AG08395 (cell line): Measurements from ENCODE around the gene NR2E1.

ENCODE experiments used
- DNase-seq: peaks from one replicate; pipeline ENCODE4 v3.0.0; 2012; ENCODE audit warnings: mixed read lengths, low spot score

Gene NR2E1

GRCh38 chr6:108156180-108156937 is 9.5 kb upstream of the NR2E1 start:
- DNase-seq: no peak

DNA sequence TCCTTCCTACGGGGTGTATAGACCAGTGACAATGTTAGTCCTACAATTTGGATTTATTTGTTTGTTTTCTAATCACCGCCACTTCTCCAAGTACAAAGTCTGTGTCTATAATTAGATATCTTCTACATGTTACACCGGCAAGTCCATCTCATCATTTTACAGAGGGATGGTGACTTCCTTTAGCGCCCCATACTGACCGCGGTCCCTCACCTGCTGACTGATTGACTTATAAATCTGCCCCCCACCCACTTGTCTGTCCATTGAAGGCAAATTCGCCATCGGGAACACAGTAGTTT is 8.9 kb upstream of the NR2E1 start:
- no peak for DNase-seq

- no peak for DNase-seq
Measured at GRCh38 chr6:108157234-108157980, 8.4 kb upstream of the NR2E1 start.

GRCh38 chr6:108157981-108158525 is 7.8 kb upstream of the NR2E1 start:
- no peak for DNase-seq

DNA sequence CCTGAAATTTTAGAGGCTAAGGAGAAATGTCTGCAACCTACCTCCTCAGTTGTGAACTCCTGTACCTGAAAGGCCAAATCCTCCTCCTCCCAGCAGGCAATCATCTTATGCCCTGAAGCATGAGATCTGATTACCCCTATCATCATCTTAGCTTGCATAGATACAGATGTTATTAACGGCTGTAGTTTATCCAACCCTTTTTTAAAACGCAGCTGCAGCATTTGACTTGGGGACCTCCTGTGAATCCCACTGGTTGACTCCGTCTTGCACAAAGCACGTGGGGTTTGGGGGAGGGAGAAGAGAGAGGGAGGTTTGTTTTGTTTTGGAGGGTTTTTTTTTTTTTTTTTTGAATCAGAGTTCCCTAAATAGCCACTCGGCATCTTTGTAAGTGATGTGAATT is 5.8 kb upstream of the NR2E1 start:
- no peak for DNase-seq

- DNase-seq: no peak
Measured at GRCh38 chr6:108161724-108162282, 4.0 kb upstream of the NR2E1 start.

DNA sequence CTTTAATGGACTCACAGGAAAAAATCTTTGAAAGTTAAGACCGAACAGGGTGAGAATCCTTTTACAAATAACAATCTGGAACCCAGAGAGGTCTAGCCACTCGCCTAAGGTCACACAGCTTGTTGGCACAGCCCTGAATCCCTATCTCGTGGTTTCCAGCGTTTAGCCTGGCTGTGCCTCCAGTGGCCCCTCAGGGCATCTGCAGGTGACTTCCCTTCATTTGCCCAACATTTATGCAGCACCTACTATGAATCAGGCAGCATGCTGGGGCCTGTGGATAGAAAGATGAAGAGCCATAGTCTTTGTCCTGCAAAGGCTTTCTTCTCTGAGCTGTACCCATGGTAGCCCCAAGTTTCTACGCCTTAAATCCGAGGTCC is 2.6 kb upstream of the NR2E1 start:
- no peak for DNase-seq

DNA sequence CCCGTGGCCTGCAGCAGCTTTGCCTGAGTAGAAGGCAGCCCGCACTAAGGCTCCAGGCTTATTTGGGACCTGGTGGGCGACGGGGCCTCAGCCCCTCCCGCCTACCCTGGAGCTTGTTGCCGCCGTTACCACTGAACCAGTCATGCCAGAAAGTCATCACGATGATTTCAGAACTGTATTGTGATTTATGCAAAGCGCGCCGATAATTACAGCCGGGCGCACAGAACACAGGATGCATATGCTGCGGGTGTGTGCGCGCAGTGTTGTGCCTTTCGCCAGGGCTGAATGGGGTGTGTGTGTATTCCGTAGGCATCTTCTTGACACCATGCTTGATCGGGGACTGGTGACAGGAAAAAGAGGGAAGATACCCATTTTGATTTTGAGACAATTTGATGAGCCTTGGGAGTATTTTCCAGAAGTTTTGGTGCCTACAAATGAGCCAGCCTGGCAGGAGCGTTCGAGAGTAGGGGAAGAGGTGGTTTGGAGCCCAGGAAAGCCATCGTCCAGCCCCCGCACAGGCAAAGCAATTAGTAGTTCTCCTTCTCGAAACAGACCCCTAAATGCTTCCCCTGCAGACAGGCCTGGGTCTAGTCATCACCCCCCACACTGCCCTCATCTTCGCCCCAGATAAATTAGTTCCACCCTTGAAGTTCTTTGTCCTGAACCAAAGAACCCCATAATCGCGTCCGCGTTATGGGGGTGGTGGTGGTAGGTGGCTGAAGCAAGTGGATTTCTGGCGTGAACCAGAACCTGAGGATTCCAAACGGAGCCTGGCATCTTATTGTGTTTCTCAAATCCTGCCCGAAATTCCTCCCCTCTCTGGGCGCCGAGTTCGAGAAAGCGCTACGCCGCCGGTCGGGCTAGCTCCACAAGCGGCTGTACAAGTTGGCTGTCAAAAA is 1.9 kb upstream of the NR2E1 start:
- no peak for DNase-seq

DNA sequence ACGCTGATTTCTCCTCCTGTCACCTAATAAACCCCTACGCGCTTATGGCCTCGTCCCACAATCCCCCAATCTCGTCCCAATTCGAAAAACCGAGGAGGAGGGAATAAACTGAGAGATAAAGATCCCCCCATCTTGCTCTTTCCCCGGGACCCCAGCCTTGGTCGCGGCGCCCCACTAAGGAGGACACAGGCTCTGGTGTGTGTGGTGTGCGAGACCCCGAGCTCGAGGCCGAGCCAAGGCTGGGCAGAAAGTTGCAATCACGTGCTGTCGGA is 1.3 kb upstream of the NR2E1 start:
- DNase-seq: no peak

DNA sequence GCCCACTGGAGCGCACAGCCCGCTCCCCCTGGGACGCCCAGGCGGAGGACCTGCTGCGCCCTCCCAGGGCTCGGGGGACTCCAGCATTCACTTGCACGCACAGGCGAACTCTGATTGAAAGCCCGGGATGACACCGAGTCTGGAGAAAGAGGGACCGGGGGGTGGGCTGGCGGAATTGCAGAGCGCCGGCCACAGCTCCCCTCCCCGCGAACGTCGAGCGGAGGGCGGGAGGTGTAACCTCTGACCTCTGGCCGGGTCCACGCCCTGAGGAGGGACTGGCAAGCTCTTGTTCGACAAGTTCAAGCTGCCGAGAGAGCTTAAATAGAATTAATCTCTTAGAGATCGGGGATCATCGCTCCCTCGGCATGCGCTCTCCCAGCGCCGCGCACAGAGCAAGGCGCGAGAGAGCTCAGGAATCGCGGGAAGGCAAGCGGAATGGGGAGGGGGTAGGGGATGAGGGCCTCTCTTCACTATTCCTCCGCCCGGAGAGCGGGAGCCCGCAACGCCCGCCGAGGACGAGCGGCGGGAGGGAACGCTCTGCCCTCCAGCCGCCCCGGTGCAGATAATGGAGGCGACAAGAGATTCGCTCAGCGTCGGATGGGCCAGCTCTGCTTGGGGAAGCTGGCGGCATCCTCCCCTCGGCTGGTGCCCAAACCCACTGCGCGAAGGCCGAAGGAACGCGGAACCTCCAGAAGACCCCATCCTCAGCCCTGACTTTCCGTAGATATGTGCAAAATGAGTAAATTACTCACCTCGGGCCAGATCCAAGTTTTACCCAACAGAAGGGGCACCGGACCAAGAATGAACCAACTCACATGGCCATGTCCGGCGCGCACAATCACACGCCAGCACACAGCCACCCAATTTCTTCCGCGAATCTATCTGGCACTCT is 761 bp upstream of the NR2E1 start:
- DNase-seq: no peak

- no peak for DNase-seq
Measured at GRCh38 chr6:108166664-108167448, 1.0 kb downstream of the NR2E1 start.

GRCh38 chr6:108167449-108168089 is 1.7 kb downstream of the NR2E1 start:
- no peak for DNase-seq

DNA sequence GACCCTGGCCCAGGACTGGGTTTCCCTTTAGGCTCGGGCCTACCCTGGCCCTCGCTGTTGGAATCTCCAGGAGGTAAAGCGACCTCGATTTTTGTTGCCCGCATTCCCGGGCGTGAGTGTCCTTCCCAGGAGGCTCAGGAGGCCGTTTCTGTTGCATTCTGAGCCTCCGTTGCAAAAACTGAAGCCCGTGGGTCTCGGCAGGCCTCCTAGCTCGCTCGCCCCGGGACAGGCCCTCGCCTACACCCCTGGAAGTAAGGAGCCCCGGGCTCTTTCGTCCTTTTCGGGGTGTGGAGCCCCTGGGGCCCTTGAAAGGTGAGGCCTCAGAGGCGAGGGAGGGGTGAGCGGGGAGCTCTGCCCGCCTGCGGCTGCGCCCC is 2.3 kb downstream of the NR2E1 start:
- DNase-seq: no peak

GRCh38 chr6:108168501-108169463 is 3.0 kb downstream of the NR2E1 start:
- DNase-seq: peak; percentile 38

GRCh38 chr6:108169464-108170331 is 3.9 kb downstream of the NR2E1 start:
- DNase-seq: no peak

GRCh38 chr6:108170332-108171290 is 4.8 kb downstream of the NR2E1 start:
- no peak for DNase-seq
